Left ventricle myocardium inferior (tissue), 1 donor: ENCODE results near the gene LRFN5. TPM values are rescaled to one million over a fixed set of nuclear protein-coding genes. Genes with fewer than 3 reads are reported as not detected.
"Not testable (repeated sequence)": the region's sequence is repeated elsewhere in the genome, so short reads cannot be mapped to it uniquely, and the experiment has no call there.

ENCODE experiments used
- DNase-seq: peaks from one replicate; pipeline ENCODE4 v3.0.0-alpha.2; 2020
- H3K27ac ChIP-seq: fragments of 200-600 bp; replicated peaks from 2 replicates; pipeline ENCODE4 v1.8.0; 2021
- H3K27me3 ChIP-seq: fragments of 200-600 bp; 2 replicates; pipeline ENCODE4 v1.8.0; 2021; ENCODE audit warnings: low read depth
- H3K36me3 ChIP-seq: fragments of 200-600 bp; 2 replicates; pipeline ENCODE4 v1.8.0; 2021
- H3K4me1 ChIP-seq: fragments of 200-600 bp; 2 replicates; pipeline ENCODE4 v1.8.0; 2021
- H3K4me3 ChIP-seq: fragments of 200-600 bp; 2 replicates; pipeline ENCODE4 v1.8.0; 2021; ENCODE audit warnings: mild to moderate bottlenecking, moderate library complexity
- H3K9me3 ChIP-seq: fragments of 200-600 bp; replicated peaks from 2 replicates; pipeline ENCODE4 v1.8.0; 2021
- CTCF ChIP-seq: fragments of 200-600 bp; IDR thresholded peaks from 2 replicates; pipeline ENCODE4 v1.8.0; 2021; ENCODE audit warnings: antibody characterized with exemption, mild to moderate bottlenecking, borderline replicate concordance
- intact Hi-C: fragments of 100-400 bp; cut with micrococcal nuclease; formaldehyde crosslinking; loops from one replicate; pipeline ENCODE4 v1.11.0; 2022
- total RNA-seq: library from RNA; stranded (reverse); fragmentation: NEBNext Ultra II Directional; extraction: Animal tissue kit (Norgen Biotek cat#: 25700); gene quantifications from one replicate; pipeline ENCODE4 v1.2.1, GENCODE V29; 2021
- donor health status: DM: no; HTN: yes; CAD: no; lungs with severe emphysema.

The LRFN5 gene
- total RNA-seq, 1 donor from 2014 or later, result 0.30 TPM

GRCh38 chr14:41597647-41598046, 9.0 kb upstream of the LRFN5 start:
- no peaks in the 10 kb centered on the region for H3K4me1 ChIP-seq
- intact Hi-C loops, result no loop called here
- no peak for TF ChIP-seq CTCF
- no peaks in the 10 kb centered on the region for H3K9me3 ChIP-seq
- no peaks in the 10 kb centered on the region for H3K36me3 ChIP-seq
- H3K27me3 ChIP-seq, result peaks cover 19% of the 10 kb centered on the region
- DNase-seq, result no peak
- no peak overlapping the region for H3K27ac ChIP-seq
- no peak overlapping the region for H3K4me3 ChIP-seq

GRCh38 chr14:41599805-41600385, 6.8 kb upstream of the LRFN5 start:
- H3K27me3 ChIP-seq, result peaks cover 40% of the 10 kb centered on the region
- H3K27ac ChIP-seq, intact Hi-C loops, DNase-seq, H3K36me3 ChIP-seq, H3K4me3 ChIP-seq, H3K9me3 ChIP-seq, H3K4me1 ChIP-seq: not testable (repeated sequence)

GRCh38 chr14:41604721-41605531, 1.8 kb upstream of the LRFN5 start:
- H3K27me3 ChIP-seq, result peaks cover 90% of the 10 kb centered on the region
- no peaks in the 10 kb centered on the region for H3K9me3 ChIP-seq

GRCh38 chr14:41605550-41606281, 960 bp upstream of the LRFN5 start:
- Histone ChIP-seq H3K9me3 (no peaks in the 10 kb centered on the region), H3K27ac (peak overlapping the region; percentile 81), H3K4me3 (peak overlapping the region; percentile 70), H3K4me1 (peaks cover 43% of the 10 kb centered on the region), H3K27me3 (peaks cover 96% of the 10 kb centered on the region), H3K36me3 (no peaks in the 10 kb centered on the region)
- TF ChIP-seq CTCF, result no peak
- intact Hi-C loops, result no loop called here
- no peak for DNase-seq

More at GRCh38 chr14:41604721-41605531, 1.8 kb upstream of the LRFN5 start:
- H3K36me3 ChIP-seq, result no peaks in the 10 kb centered on the region
- intact Hi-C loops, result no loop called here
- peaks cover 40% of the 10 kb centered on the region for H3K4me1 ChIP-seq
- H3K27ac ChIP-seq, result peak overlapping the region; percentile 81
- peak overlapping the region; percentile 70 for H3K4me3 ChIP-seq
- DNase-seq, result peak; percentile 48
- no peak for TF ChIP-seq CTCF

GRCh38 chr14:41606282-41606531, 469 bp upstream of the LRFN5 start:
- no peak for DNase-seq
- H3K36me3 ChIP-seq, result no peaks in the 10 kb centered on the region
- H3K9me3 ChIP-seq, result no peaks in the 10 kb centered on the region
- peaks cover 43% of the 10 kb centered on the region for H3K4me1 ChIP-seq
- H3K4me3 ChIP-seq, result peak overlapping the region; percentile 70
- TF ChIP-seq CTCF, result no peak
- H3K27me3 ChIP-seq, result peaks cover 96% of the 10 kb centered on the region
- H3K27ac ChIP-seq, result peak overlapping the region; percentile 81
- intact Hi-C loops, result no loop called here
